Uterus (tissue), 2 donors: ENCODE measurements around the gene ZNF483.

ENCODE experiments used
- CTCF ChIP-seq, 4 experiments: fragments of 200-600 bp in 2 of 4; fragments of 450-650 bp in 2 of 4; sonication (generic) in 2 of 4; IDR thresholded peaks; one replicate each; pipeline ENCODE4 v1.5.1; 2016 to 2019; ENCODE audit warnings: antibody characterized with exemption in 4 of 4, mild to moderate bottlenecking in 2 of 4, moderate library complexity in 1 of 4
- POLR2A ChIP-seq, 2 donors: fragments of 450-650 bp; IDR thresholded peaks; one replicate each; pipeline ENCODE4 v1.6.1; 2016; ENCODE audit warnings: antibody characterized with exemption in 2 of 2, mild to moderate bottlenecking in 1 of 2, moderate library complexity in 1 of 2

- TF ChIP-seq CTCF (IDR thresholded peaks at IDR 0.05), result no peak
- no peak for TF ChIP-seq POLR2A (IDR thresholded peaks at IDR 0.05)
Observed at GRCh38 chr9:111586378-111586777, 61.4 kb downstream of the ZNF483 start.
